ENCODE data around the gene RASIP1. TPM values are rescaled to one million over a fixed set of nuclear protein-coding genes. Genes with fewer than 3 reads are reported as not detected.

The RASIP1 gene
- total and polyA plus RNA-seq, 2 donors (not counting 1 experiment from before 2014, with no cell fraction given) = 0.20 TPM; not detected in 1

DNA sequence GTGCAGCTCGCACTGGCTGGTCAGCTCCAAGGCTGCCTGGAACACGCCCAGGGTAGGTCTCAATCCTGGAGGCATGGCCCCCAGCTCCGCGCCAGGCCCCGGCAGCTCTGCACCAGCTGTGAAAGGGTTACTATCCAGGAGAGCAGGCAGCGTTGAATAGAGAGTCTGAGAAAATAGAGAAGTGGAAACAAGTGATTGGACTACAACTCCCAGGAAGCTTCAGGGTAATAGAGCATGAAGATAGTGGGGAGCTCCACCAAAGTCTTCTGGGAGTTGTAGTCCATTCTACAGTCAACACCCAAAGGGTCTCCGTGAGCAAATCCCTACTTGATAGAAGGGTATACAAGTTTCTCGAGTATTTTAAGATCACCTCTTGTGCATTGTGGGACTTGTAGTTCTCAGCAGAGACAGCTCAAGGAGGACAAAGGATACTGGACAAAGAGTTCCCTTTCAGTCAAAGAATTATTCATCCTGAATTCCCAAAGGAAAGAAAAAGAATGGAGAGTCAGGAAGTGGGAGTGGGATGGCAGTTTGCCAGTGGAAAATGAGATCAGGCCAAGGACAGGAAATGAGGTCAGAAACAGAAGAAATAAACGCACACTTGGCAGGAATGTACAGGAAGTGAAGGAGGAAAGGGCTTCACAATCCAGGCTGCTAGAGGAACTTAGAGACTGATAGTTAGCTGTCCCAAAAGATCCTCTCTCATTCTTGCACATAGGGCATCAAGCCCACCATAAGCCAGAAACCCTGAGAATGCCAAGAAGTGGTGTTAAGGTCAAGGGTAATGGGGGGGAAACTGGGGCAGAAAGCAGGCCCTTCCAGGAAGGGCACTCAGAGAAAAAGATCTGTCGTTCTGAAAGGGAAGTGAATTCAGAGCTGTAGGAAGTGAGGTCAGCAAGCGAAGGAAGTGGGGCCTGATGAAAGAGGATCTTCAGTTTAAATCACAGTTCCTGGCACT lies 15.3 kb downstream of the RASIP1 start:
- peak overlapping the region; percentile 81 for H3K27ac Mint-ChIP-seq
- intact Hi-C loops (cut with micrococcal nuclease) = loop anchor here (5.0 to 10.0 kb wide), 2 partner anchors 363 to 1300 kb away; partner anchors contain the start of genes SYNGR4, TMEM143, VRK3 and ZNF473
- ATAC-seq (ENCODE audit: low read depth) (peak; percentile 48), DNase-seq (peak; percentile 86)
- Histone ChIP-seq H3K9me3 (ENCODE audit: control extremely low read depth in 1 of 3, control insufficient read depth in 2 of 3, insufficient read depth in 1 of 3, low read length in 2 of 3) (peaks cover 0 to 44% (median 16%) of the 10 kb centered on the region in 3 donors), H3K4me1 (ENCODE audit: control insufficient read depth in 2 of 2, insufficient read depth in 2 of 2, low read length in 2 of 2) (peaks cover 16 to 35% of the 10 kb centered on the region in 2 donors), H3K36me3 (replicated peaks in 1 of 2; ENCODE audit: control extremely low read depth in 1 of 2, control insufficient read depth in 1 of 2, extremely low read depth in 1 of 2, insufficient read depth in 2 of 2, low read length in 1 of 2) (no peaks in the 10 kb centered on the region), H3K4me3 (ENCODE audit: control extremely low read depth in 1 of 5, extremely low read depth in 1 of 5, insufficient read depth in 1 of 5, low read depth in 2 of 5, low read length in 4 of 5) (no peak overlapping the region), H3K27ac (ENCODE audit: low read length in 2 of 2) (peak overlapping the region; percentile 1 to 32), H4K20me1 (ENCODE audit: control insufficient read depth, insufficient read depth, low read length, poor library complexity, severe bottlenecking) (no peaks in the 10 kb centered on the region), H2AFZ (ENCODE audit: insufficient read depth, low read depth, low read length, poor library complexity, severe bottlenecking) (peak overlapping the region; percentile 33), H3K9ac (ENCODE audit: low read length) (no peak overlapping the region), H3K27me3 (replicated peaks in 1 of 4; ENCODE audit: control extremely low read depth in 1 of 4, control insufficient read depth in 3 of 4, insufficient read depth in 4 of 4, low read length in 3 of 4) (no peaks in the 10 kb centered on the region), H3K79me2 (ENCODE audit: control insufficient read depth, insufficient read depth, low read length) (no peaks in the 10 kb centered on the region), H3K4me2 (replicated peaks; ENCODE audit: low read depth, low read length, poor library complexity, severe bottlenecking) (peak overlapping the region; percentile 20)
- peak overlapping the region; percentile 64 for H3K4me3 Mint-ChIP-seq
- WGBS (ENCODE audit: insufficient coverage) = 43% methylated on average over 7 of the region's 11 CpGs
- H3K27me3 Mint-ChIP-seq = no peaks in the 10 kb centered on the region
- peaks cover 14% of the 10 kb centered on the region for H3K9me3 Mint-ChIP-seq (ENCODE audit: insufficient read depth)
- POLR2A ChIA-PET = interaction anchor here (0.6 to 1.5 kb wide), 3 partner anchors 22 to 574 kb away, joined by 4 to 6 read pairs (median 4); partner anchors contain the start of gene IZUMO1
- H3K4me1 Mint-ChIP-seq = peaks cover 26% of the 10 kb centered on the region
- CTCF ChIA-PET = interaction anchor here (0.6 to 2.6 kb wide), 7 partner anchors 9 to 601 kb away, joined by 3 to 12 read pairs (median 3); partner anchors contain the start of gene CA11
- TF ChIP-seq, protein P1, sequence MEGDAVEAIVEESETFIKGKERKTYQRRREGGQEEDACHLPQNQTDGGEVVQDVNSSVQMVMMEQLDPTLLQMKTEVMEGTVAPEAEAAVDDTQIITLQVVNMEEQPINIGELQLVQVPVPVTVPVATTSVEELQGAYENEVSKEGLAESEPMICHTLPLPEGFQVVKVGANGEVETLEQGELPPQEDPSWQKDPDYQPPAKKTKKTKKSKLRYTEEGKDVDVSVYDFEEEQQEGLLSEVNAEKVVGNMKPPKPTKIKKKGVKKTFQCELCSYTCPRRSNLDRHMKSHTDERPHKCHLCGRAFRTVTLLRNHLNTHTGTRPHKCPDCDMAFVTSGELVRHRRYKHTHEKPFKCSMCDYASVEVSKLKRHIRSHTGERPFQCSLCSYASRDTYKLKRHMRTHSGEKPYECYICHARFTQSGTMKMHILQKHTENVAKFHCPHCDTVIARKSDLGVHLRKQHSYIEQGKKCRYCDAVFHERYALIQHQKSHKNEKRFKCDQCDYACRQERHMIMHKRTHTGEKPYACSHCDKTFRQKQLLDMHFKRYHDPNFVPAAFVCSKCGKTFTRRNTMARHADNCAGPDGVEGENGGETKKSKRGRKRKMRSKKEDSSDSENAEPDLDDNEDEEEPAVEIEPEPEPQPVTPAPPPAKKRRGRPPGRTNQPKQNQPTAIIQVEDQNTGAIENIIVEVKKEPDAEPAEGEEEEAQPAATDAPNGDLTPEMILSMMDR (IDR thresholded peaks at IDR 0.05) = no peak
- TF ChIP-seq EZH2 (IDR thresholded peaks at IDR 0.05; ENCODE audit: borderline replicate concordance, insufficient read depth, low read depth, low read length, poor library complexity, severe bottlenecking) = no peak
